KBM-7 (cell line): Measurements from ENCODE around the gene FDPS.
"Not testable (repeated sequence)": the region's sequence is repeated elsewhere in the genome, so short reads cannot be mapped to it uniquely, and the experiment has no call there.

Source experiments
- DNase-seq: peaks from one replicate; pipeline ENCODE4 v3.0.0-alpha.2; 2015
- in situ Hi-C: fragments of 300-500 bp; cut with MboI; formaldehyde crosslinking; loops from 2 replicates; pipeline ENCODE4 v1.14.3; 2020; ENCODE audit warnings: low sequenced_read_pairs, low pct_unique_long_range_greater_than_20kb, mixed read lengths

The FDPS gene

DNA sequence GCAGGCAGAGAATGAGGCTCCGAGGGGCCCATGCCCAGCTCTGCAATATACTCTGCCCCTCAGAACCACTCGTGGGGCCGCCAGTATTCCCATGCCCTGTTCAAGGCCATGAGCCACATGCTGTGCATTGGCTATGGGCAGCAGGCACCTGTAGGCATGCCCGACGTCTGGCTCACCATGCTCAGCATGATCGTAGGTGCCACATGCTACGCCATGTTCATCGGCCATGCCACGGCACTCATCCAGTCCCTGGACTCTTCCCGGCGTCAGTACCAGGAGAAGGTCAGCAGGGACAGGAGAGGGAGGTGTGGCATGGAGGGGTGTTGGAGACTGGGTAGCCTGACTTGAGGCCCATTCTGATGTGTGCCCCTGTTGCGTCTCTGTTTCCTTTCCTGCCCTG, 24.2 kb upstream of the FDPS start:
- in situ Hi-C loops = no loop called here
- no peak for DNase-seq

GRCh38 chr1:155285063-155285462, 23.6 kb upstream of the FDPS start:
- in situ Hi-C loops = no loop called here
- no peak for DNase-seq

GRCh38 chr1:155285631-155286044, 23.0 kb upstream of the FDPS start:
- no peak for DNase-seq
- in situ Hi-C loops = no loop called here

DNA sequence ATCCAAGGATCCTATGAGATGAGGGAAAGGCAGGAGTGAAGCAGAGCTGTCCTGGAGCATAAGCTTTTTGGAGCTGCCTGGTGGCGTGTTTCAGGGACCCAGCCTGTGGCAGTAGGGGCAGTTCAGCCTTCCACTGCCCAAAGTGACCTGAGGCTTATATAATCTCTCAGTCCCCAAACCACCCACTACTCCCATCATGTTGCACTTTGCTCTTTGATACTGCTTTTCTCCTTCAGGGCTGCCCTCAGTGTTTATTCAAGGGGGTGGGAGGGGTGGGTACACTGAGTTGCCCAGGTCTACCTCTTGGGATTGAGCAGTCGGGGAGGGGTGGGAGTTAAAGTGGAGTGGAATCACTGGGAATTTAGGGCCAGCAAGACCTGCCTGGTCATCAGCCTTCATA, 22.1 kb upstream of the FDPS start:
- no peak for DNase-seq
- in situ Hi-C loops = no loop called here

GRCh38 chr1:155287987-155288543, 20.6 kb upstream of the FDPS start:
- no peak for DNase-seq
- in situ Hi-C loops = no loop called here

DNA sequence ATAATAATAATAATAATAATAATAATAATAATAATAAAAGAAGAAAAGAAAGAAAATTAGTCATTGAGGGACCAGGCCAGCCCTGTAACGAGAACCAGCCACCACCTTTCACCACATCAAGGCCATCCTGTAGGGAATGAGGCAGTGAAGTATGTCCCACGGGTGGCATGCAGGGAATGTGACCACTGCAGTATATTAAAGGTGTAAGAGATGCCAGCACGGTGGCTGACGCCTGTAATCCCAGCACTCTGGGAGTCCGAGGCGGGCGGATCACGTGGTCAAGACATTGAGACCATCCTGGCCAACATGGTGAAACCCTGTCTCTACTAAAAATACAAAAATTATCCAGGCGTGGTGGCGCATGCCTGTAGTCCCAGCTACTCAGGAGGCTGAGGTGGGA, 17.7 kb upstream of the FDPS start:
- DNase-seq, in situ Hi-C loops: not testable (repeated sequence)

DNA sequence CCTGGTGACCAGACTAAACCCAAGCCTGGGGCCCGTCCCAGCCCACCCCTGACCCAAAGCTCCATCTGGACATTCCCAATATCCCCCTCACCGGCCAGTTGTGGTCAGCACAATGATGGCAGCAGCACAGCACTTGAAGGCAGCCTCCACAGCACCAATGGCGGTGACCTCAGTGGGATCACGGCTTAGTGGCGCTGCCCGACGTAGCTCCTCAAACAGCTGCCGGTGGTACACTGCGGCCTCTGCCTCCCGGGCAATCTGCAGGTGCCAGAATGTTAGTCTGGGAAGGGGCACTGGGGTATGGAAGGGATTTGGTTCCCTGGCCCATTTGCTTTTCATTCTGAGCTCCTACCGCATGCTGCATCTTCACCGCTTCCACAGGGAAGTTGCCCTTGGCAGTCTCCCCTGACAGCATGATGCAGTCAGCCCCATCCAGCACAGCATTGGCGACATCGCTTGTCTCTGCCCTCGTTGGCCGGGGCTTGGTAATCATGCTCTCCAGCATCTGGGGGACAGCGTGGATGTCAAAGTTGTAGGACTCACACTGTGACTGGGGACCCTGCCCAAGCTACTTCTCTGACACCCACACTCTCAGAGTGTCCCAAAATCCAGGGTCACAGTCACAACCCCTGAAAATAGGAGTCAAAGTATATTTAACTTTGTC, 15.4 kb upstream of the FDPS start:
- no peak for DNase-seq
- in situ Hi-C loops = no loop called here

GRCh38 chr1:155294520-155295182, 14.0 kb upstream of the FDPS start:
- no peak for DNase-seq
- in situ Hi-C loops = no loop called here

GRCh38 chr1:155295183-155295941, 13.3 kb upstream of the FDPS start:
- DNase-seq = no peak
- in situ Hi-C loops = no loop called here

GRCh38 chr1:155295942-155296267, 12.8 kb upstream of the FDPS start:
- in situ Hi-C loops = no loop called here
- DNase-seq = no peak

DNA sequence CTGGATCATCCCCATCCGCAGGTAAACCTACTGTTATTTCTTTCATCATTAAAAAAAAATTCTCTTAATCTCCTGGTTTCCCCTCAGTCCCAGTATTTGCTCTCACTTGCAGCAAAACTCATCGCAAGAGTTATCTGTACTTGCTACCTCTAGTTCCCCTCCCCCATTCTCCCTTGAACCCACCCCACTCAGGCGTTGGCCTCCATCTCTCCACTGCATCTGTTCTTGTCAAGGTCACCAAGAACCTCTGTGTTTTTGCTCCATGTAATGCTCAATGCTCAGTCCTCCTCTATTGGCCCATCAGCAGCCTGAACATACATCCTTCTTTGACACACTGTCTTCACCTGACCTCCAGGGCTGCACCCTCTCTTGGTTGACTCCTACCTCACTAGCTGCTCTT, 12.0 kb upstream of the FDPS start:
- DNase-seq = no peak
- in situ Hi-C loops = no loop called here

- no peak for DNase-seq
- in situ Hi-C loops = no loop called here
Measured at GRCh38 chr1:155297384-155297783, 11.3 kb upstream of the FDPS start.

GRCh38 chr1:155300024-155300423, 8.6 kb upstream of the FDPS start:
- in situ Hi-C loops = no loop called here
- no peak for DNase-seq

DNA sequence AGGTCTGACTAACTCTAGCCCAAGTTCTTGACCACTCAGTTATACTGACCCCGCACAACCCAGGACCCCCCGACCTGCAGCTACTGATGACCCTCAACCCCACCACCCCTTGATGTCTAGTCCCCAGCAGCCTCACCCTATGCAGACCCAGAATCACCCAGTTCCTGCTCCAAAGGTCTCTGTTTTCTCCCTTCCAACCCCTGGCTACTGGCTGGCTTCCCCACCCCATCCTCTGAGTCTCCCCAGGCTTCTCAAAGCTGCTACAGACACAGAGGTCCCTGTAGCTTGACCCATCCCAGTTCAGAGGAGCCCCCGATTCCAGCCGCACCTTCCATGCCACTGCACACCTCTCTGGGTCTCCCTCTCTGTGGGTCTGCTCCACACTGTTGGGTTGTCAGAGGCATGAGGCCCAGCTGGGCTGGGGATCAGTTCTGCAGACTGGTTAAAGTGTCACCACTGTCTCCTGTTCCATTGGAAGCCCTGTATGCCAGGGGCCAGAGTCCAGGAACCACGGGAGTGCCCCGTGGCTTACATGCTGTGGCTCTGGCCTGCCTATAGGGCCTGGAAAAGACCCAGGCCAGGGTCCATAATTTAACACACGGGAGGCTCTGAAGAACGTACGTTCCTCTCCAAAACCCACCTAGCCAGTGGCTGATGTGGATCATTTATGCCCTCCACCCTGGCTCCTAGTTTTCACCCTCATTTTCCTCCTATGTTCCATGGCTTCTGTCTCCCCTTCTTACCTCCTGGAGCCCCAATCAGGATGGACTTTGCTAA, 7.9 kb upstream of the FDPS start:
- in situ Hi-C loops = no loop called here
- DNase-seq = no peak

GRCh38 chr1:155301342-155301841, 7.3 kb upstream of the FDPS start, which contains the start of gene PKLR:
Gene PKLR (minus strand): TSS chr1:155301438. CDS start chr1:155301395, 43 bp downstream.
- in situ Hi-C loops = no loop called here
- DNase-seq = no peak

DNA sequence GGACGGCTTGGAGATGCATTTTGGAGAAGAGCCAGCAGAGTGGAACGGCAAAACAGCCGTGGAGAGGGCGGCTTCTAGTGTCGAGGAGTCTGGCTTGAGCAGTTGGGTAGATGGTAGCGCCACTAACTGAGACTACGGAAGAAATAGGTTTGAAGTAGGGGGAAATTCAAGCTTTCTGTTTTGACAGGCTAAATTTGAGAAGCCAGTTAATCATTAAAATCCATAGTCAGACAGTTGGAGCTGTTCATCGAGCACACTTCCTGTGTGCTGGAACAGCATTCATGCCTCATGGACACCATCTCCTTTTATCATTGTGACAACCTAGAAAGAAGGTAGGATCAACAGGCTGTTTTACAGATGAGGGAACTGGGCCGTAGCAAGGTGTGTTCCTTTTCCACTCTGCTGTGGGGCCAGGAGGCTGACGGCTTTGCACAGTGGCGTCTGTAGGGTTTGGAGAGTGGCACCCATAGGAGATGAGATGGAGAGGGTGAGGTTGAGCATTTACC, 4.1 kb upstream of the FDPS start:
- DNase-seq = no peak
- in situ Hi-C loops = no loop called here

DNA sequence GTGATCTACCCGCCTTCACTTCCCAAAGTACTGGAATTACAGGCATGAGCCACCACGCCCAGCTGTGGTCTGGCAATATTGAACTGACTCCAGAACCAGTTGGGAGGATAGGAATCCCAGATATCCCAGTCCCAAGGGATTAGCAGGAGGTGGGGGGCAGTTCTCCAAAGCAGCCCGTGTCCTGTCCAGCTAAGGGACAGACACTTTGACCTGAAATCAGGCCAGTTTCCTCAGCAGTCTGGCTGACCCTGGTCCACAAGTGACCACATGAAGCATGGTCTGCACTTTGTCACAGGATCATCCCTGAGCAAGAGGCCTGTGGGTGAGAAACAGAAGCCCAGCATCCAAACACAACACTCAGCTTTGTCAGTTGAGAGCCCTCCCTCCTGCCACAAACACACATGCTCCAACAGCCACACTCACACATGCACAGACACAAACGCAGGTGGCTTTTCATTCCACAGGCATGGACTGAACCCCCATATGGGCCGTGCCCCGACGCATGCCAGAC, 2.7 kb upstream of the FDPS start:
- DNase-seq = no peak
- in situ Hi-C loops = no loop called here

DNA sequence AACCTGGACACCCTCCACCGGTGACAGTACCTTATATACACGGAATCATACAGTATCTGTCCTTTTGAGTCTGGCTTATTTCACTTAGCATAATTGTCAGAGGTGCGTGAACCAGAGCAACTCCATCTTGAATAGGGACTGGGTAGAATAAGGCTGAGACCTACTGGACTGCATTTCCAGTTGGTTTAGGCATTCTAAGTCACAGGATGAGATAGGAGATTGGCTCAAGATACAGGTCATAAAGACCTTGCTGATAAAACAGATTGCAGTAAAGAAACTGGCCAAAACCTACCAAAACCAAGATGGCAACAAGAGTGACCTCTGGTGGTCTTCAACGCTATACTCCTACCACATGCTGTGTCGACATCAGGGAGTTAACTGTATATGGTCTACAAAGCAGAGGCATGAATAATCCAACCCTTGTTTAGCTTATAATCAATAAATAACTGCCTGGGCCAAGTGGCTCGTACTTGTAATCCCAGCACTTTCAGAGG, 1.4 kb upstream of the FDPS start:
- peak; percentile 69 for DNase-seq
- in situ Hi-C loops = no loop called here
